GM12892 (cell line): ENCODE data around the gene MAP3K5.

Experiments
- DNase-seq: peaks from one replicate; pipeline ENCODE4 v3.0.0; 2011; ENCODE audit not compliant: insufficient read length
- FAIRE-seq: peaks from 2 replicates; lab custom pipeline; 2011; peaks lifted over from hg19 to GRCh38; lab: Jason Lieb, UNC
- POLR2A ChIP-seq: IDR thresholded peaks from 2 replicates; pipeline ENCODE4 v1.6.1; 2011; ENCODE audit warnings: low read depth, low read length, control low read depth
- POLR2AphosphoS5 ChIP-seq: IDR thresholded peaks from 2 replicates; pipeline ENCODE4 v1.6.1; 2011; ENCODE audit warnings: low read depth, low read length, control low read depth
- TAF1 ChIP-seq: IDR thresholded peaks from 2 replicates; pipeline ENCODE4 v1.6.1; 2011; ENCODE audit warnings: low read depth, mild to moderate bottlenecking, control low read depth, low read length, borderline replicate concordance

Gene MAP3K5

DNA sequence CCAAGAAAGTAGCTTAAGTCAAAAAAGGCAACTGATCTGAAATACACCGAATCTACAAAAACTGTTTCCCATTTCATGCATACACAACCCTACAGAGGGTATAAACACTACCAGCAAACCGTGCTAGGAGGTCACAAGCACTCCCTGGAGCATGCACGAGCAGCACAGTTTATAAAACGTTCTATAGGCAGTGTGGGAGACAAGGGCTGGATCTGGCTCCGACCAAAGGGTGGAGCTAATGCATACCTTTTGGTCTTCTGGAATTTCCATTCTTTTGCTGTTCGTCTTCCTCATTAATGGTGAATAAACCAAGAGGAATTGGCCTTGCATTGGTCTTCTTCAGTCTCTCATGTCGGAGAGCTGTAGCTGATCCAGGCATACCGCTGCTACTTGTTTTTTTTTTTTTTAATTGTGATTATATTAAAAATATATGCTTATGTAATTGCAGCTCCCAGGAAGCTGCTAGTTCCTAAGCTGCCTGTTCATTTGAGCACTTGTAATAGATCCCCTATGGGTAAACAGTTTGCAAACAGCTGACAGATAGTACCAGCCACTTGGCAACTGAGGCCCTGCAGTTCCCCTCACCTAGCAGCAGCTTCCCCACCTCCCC, 266.6 kb downstream of the MAP3K5 start:
- no peak for TF ChIP-seq TAF1
- TF ChIP-seq POLR2A, result no peak
- no peak for TF ChIP-seq POLR2AphosphoS5
- FAIRE-seq (peak; percentile 63), DNase-seq (no peak)

DNA sequence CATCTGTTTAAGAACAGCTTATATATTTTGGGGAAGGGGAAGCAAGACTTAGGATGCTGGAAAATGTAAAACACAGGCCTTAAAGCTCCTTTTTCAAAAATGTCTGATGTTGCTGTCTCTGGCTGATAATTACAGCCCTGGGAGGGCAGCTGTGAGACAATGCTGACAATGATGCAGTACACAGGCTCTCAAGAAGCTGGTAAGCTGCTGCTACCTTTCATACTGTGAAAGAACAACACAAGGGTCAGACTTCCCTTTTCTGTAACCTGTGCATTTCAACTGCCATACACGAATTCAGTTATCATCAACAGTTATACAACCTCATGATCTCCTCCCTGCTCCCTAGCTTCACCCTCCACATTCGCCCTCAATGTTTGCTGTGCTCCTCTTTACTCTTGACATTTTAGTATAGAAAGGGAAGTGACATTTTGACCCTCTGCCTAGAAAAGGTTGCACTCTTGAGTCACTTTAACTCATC, 267.3 kb downstream of the MAP3K5 start:
- TF ChIP-seq POLR2A, result no peak
- TF ChIP-seq POLR2AphosphoS5, result no peak
- no peak for TF ChIP-seq TAF1
- FAIRE-seq, result no peak
- DNase-seq, result no peak

DNA sequence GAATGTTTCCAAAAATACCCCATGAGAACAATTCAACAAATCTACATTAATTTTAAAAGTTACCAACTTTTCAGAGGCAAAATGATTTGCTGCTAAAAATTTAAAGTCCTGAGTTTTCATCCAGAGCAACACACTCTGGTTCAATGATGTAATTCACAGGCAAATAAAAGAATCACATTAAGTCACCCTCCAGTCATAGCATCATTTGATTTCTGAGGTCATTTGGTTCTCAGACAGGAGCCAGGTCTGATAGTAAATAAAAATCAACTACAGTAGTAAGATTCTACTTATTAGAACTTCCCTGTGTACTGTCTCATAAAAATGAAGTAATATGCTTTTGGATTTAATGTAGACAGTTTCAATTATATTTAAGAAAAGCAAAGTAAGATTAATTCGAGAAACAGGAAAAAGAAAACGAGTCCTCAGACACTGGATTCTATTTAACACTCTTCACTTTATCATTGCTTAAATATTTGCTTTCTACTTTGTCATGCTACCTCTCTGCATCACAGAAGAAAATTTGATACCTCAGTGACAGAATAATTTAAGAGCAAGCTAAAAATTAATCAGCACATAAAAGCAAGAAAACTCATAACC, 267.8 kb downstream of the MAP3K5 start:
- TF ChIP-seq POLR2AphosphoS5 (no peak), TAF1 (no peak), POLR2A (no peak)
- FAIRE-seq, result no peak
- no peak for DNase-seq

DNA sequence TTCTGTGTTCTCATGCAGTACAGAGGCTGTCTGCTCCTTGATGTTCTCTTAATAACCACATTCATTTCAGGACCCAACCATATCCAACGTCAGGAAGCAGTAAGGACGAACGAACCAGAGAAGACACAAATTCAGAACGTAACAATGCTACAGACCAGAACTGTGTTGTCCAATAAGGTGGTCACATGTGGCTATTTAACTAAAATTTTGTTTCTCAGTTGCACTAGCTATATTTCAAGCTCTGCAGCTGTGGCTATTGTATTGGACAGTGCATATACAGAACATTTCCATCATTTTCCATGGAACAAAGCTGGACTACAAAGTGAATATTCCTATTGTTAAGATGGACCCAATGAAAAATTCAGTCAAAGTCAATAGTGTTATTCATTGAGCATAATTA, 269.1 kb downstream of the MAP3K5 start:
- no peak for FAIRE-seq
- no peak for TF ChIP-seq POLR2A
- no peak for TF ChIP-seq TAF1
- TF ChIP-seq POLR2AphosphoS5, result no peak
- DNase-seq, result no peak

DNA sequence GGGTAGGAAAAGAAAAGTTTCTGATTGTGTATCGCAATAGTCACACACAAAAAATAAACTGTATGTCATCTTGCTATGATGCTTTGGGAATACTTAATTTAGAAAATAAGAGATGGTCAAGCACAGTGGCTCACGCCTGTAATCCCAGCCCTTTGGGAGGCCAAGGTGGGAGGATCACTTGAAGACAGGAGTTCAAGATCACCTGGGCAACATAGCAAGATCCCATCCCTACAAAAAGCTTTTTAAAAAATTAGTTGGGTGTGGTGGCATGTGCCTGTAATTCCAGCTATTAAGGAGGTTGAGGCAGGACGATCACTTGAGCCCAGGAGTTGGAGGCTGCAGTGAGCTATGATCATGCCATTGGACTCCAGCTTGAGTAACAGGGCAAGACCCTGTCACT, 269.6 kb downstream of the MAP3K5 start:
- DNase-seq (no peak), FAIRE-seq (no peak)
- TF ChIP-seq TAF1 (no peak), POLR2A (no peak), POLR2AphosphoS5 (no peak)

DNA sequence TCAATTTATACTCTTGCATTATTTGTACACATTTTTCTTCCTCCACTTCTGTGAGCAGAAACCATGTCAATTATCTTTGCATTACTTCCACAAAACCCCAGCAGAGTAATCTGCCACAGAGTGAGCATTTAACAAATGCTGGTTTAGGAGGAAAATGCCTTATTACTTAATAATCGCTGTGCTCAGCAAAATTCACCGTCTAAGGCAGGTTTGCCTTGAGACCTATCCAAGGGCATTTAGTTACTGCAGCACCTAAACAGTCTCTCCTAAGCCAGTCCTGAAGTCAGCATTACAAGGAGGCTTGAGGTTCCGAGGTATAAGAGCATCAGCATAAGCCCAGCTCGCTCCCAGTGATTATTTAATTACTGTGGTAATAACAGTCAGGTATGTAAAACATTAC, 270.4 kb downstream of the MAP3K5 start:
- TF ChIP-seq POLR2AphosphoS5 (no peak), POLR2A (no peak), TAF1 (no peak)
- FAIRE-seq (no peak), DNase-seq (no peak)

DNA sequence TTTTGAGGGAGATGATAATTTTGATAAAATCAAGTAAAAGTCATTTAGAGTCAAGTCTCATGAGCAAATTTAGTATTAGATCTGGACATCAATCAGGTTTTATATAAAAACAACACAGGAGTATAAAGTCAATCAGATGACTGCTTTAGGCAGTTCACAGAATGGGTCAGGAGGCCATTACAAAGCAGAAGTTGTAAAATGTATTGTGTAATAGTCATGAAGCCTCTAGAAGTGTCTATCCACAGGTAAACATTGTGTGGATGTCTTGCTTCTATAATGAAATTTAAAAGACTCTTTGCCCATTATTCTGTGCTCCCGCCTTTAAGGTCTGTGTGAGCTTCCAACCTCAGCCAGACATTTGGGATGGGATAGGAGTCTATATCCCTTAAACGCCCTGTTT, 270.9 kb downstream of the MAP3K5 start:
- no peak for FAIRE-seq
- TF ChIP-seq POLR2AphosphoS5 (no peak), TAF1 (no peak), POLR2A (no peak)
- DNase-seq, result no peak

DNA sequence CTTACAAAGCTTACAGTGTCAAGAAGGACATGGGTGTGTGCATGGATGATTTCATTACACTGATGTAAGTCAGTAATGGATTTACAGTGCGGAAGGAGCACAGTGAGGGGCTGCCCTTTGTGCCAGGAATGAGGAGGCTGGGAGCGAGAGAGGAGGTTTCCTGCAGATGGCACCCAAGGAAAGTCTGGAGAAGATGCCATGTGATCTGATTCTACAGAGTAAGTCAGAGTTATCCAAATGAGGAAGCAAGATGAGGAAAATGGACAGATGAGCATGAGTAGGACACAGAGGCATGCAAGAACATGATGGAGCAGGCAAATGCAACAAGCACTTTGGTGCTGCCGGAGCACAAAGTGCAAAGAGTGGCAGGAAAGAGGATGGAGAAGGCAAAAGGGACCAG, 271.8 kb downstream of the MAP3K5 start:
- DNase-seq (no peak), FAIRE-seq (no peak)
- no peak for TF ChIP-seq POLR2AphosphoS5
- TF ChIP-seq TAF1, result no peak
- TF ChIP-seq POLR2A, result no peak

DNA sequence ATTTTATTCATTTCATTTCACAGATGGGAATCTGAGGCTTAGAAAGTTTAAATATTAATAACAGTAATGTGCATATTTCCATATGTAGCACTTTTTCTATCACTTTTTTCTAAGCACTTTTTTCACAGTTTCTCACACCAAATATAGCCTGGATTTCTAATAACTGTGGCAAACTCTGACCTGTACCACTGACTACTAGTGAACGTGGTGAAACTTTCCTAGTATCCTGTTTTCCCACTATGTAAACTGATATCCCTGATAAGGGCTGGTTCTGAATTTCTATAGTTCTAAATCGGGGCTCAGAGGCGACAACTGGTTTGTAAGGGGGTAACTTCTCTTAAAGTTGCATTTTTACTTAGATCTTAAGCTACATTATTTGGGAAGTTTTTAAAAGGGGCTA, 274.7 kb downstream of the MAP3K5 start:
- TF ChIP-seq POLR2AphosphoS5, result no peak
- no peak for TF ChIP-seq POLR2A
- no peak for TF ChIP-seq TAF1
- FAIRE-seq, result no peak
- DNase-seq, result no peak

DNA sequence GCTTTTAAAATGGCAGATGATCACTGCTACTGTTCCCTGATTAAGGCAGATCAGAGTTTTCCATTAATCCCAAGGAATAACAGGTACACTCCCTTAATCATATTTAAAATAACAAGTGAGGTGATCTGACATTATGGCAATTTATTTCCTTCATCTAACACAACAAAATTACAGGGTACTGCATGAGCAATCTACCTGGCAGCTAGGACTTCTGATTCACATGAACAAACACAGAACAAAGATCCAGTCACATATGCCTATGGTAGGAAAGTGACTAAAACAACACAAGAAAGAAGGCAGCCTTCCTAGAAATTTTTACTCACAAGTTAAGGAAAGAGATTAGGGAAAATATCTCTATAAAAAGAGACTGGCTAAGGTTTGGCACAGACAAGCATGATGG, 275.3 kb downstream of the MAP3K5 start:
- TF ChIP-seq TAF1 (no peak), POLR2AphosphoS5 (no peak), POLR2A (no peak)
- DNase-seq (no peak), FAIRE-seq (no peak)

DNA sequence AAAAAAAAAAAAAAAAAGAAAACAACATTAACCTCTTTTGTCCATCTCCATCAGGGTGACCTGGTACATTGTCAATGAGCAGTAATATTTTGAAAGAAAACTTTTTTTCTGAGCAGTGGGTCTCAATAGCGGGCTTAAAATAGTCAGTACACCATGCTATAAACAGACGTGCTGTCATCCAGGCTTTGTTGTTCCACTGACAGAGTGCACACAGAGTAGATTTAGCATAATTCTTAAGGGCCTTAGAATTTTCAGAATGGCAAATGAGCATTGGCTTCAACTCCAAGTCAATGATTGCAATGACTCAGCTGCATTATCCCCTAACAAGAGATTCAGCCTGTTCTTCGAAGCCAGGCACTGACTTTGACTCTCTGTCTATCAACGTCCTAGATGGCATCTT, 277.7 kb downstream of the MAP3K5 start:
- DNase-seq (no peak), FAIRE-seq (no peak)
- TF ChIP-seq POLR2AphosphoS5 (no peak), POLR2A (no peak), TAF1 (no peak)

DNA sequence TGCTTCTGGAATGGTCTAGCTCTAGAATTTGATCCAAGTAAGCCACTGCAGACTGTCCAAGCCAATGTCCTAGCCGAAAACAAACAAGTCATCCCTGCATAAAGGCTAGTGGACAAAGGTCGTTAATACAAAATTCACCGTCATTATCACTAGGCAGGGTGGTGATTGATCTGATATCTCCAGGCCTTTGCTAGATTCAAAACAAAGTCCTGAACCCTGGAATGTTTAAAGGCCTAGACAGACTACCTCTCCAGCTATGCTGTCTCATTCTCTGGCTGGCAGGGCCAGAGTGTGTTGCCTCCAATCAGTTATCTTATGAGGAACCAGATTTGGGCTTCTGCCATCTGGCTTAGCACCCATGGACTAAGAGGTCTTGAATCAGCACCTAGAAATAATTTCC, 280.4 kb downstream of the MAP3K5 start:
- FAIRE-seq, result no peak
- no peak for DNase-seq
- no peak for TF ChIP-seq POLR2AphosphoS5
- TF ChIP-seq TAF1, result no peak
- no peak for TF ChIP-seq POLR2A
